C4-2B (cell line): ENCODE results near the gene CFAP99.
A peak's percentile ranks its signal among the peaks of the same experiment; 100 is the strongest.

ENCODE experiments used
- H3K27ac ChIP-seq: fragments of 450-650 bp; 2 replicates; pipeline ENCODE4 v1.5.1; 2017
- ZFX ChIP-seq: fragments of 450-650 bp; IDR thresholded peaks from 2 replicates; pipeline ENCODE4 v1.6.1; 2017
- TF ChIP-seq, protein P1 (sequence below): fragments of 450-650 bp; conservative IDR thresholded peaks from 2 replicates; pipeline ENCODE4 v1.5.1; 2017; ENCODE audit warnings: mild to moderate bottlenecking

CFAP99 gene

DNA sequence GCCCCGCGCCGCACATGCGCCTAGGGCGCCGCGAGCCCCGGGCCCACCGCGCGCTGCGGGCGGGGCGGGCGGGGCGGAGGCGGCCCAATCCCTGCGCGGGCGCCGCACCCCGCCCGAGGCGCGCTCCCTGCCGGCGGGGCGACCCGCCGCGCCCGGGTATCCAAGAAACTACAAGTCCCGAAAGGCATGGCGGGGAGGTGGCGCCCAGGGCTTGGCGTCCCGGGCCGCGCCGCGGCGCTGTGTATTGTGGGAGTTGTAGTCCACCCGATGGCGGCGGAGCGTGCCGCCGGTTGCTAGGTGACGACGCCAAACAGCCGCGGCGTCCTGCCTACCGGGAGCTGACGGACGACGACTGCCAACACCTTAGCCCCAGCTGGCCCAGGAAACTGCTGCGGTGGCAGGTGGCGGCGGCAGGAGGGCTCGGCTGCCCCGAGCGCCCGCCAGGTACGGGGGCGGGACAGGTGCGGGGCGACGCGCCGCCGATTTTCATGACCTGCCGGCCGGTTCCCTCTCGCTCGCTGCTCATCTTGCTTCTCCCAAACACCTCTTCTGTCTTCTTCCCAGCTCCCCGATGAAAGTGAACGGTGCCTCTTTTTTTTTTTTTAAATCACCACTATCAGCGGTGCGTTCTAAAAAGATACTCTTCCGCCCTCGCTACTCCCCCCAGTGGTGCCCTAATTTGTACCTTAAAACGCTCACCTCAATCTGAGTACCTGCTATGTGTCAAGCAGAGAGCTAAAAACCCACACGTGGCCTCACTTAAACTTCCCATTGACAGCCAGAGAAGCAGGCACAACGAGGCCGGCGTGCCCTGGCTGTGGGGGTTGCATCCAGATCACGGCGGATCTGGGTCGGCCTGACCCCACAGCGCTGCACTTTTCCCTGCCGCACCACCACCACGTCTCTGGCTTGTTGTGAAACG is at the start of gene CFAP99:
Gene CFAP99, plus strand, starts transcription at position 306 of the 922 bp plus-strand sequence.
- no peak for TF ChIP-seq ZFX
- TF ChIP-seq, protein P1, sequence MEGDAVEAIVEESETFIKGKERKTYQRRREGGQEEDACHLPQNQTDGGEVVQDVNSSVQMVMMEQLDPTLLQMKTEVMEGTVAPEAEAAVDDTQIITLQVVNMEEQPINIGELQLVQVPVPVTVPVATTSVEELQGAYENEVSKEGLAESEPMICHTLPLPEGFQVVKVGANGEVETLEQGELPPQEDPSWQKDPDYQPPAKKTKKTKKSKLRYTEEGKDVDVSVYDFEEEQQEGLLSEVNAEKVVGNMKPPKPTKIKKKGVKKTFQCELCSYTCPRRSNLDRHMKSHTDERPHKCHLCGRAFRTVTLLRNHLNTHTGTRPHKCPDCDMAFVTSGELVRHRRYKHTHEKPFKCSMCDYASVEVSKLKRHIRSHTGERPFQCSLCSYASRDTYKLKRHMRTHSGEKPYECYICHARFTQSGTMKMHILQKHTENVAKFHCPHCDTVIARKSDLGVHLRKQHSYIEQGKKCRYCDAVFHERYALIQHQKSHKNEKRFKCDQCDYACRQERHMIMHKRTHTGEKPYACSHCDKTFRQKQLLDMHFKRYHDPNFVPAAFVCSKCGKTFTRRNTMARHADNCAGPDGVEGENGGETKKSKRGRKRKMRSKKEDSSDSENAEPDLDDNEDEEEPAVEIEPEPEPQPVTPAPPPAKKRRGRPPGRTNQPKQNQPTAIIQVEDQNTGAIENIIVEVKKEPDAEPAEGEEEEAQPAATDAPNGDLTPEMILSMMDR: no peak; the same call in 1 of the 2 replicates
- H3K27ac ChIP-seq: peak within 1 kb of the TSS; percentile 8; the same call in 1 of the 2 replicates

DNA sequence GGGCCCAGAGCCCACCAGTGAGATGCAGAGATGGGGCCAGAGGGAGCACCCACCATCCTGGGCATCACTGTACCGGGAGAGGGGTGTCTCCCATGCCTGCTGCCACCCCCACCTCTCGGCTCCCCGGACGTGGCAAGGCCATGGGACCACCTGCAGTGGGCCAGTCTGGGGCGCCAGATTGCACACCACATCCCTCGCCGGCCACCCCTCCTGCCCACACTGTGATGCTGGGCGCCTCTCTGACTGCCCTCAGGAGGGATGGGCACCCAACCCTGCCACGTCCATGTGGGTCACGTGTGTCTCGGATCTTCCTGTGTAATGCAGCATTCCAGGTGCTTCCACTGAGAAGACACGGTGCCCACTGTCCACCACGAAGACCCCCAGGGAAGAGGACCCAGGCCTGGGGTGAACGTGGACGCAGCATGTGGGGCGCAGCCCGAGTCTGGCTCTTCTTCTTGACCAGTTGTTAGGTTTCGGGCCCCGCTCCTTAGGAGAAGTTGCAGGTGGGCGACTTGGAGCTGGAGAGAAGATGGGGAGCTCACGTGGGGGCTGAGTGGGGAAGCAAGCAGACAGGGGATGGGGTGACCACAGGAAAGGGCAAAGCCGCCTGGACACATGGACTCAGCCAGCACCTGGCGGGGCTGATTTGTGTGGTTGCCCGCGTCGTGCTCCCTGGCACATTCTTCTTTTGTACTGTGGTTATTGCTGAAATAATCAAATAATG is 48.0 kb upstream of the CFAP99 start:
- no peak overlapping the region for H3K27ac ChIP-seq
- TF ChIP-seq, protein P1: no peak
- no peak for TF ChIP-seq ZFX

DNA sequence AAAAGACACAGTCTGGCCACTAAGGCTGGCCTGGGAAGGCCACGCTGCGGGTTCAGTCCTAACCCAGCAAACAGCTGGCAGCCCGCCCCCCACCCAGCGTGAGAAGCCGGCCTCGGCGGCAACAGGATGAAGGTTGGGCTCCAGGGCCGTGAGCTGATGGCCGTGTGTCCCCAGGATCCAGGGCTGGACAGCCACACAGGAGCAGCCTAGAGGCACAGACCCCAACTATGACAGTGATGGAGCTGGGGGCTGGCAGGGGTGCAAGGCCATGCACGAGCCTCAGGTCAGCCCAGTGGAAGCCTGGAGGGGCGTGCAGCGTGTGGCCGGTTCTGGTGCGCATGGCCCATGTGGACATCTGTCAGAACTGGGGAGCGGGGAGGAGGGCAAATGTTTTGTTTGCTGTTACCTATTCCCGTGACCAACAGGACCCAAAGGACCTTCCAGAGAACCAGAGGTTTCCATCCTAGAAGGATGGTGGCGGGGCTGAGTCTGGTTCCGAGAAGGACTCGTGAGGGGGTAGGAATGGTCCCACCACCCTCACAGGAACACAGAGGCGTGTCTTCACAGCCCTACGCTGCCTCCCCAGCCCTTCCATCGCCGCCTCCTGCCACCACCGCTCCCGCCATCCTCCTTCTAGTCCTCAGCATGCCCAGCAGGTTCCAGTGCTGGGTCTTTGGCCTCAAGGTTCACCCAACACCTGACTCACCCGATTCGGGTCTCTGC is 46.8 kb upstream of the CFAP99 start:
- TF ChIP-seq, protein P1: no peak
- TF ChIP-seq ZFX: no peak
- H3K27ac ChIP-seq: no peak overlapping the region

DNA sequence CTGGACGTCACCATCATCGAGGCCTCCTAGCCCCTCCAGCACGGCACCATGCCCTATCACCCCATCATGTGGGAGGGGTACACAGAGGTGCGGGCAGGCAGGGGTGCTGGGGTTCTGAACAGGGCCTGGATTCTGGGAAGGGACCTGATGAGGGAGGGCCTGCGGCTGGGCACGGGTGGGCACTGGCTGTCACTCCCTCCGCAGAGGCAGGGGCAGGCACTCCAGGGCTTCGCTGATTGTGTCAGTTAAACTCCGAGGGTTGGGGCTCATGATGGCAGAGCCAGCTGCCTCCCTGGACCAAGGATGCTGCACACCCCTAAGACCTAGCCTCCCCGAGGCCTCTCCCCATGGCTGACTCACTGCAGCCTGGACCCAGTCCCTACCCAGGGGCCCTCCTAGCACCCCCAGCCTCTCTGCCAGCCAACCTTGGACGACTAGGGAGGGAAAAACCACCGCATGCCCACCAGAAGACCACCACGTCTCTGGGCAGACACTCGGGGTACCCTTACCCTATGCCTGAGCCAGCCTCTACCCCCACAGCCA is 46.2 kb upstream of the CFAP99 start:
- TF ChIP-seq, protein P1: no peak
- TF ChIP-seq ZFX: no peak
- no peak overlapping the region for H3K27ac ChIP-seq

DNA sequence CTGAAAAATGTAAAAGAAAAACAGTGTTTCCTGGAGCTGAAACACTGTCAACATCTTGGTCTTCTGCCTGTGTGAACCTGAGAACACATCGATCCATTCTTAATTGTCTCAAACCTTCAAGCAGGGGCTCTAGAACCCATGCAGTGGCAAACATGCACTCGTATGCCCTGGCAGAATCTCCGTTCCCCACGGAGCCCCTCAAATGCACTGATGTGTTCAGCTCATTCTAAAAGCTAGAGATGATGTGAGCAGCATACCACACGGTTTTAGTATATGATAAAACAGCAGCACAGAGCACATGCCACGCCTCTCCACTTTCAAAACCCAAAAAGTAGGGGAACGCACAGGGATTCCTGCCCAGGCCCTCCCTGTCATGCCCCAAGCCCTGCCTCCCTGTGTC is 45.2 kb upstream of the CFAP99 start:
- H3K27ac ChIP-seq: no peak overlapping the region
- TF ChIP-seq, protein P1: no peak
- no peak for TF ChIP-seq ZFX

DNA sequence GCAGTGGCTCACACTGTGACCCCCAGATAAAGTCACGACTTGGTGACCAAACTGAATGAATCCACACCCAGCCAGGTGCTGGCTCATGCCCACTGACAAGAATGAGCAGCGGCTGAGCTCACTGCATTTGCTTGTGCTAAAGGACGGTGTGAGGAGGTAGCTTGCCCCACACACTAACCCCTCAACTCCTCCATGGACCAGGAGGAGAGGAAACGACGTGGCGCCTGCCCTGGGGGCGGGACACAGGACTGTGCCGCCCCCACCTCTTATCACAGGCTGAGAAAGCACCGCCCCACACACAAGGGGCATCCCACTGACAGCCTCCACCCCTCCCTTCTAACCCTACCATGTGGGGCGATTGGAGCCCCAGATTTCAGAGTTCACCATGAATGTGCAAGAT is 43.3 kb upstream of the CFAP99 start:
- no peak for TF ChIP-seq ZFX
- TF ChIP-seq, protein P1: no peak
- no peak overlapping the region for H3K27ac ChIP-seq
